NOMO-1 treated with dmso at 0.1 percent for 144 hours (cell line): ENCODE results near the gene ZIC1.
A peak's percentile ranks its signal among the peaks of the same experiment; 100 is the strongest.

ENCODE experiments used
- DNase-seq: peaks from one replicate; lab custom pipeline; 2025; ENCODE audit not compliant: unreplicated experiment; lab: John Stamatoyannopoulos, UW

Gene ZIC1

GRCh38 chr3:147421184-147421912 is 12.2 kb downstream of the ZIC1 start:
- DNase-seq, result no peak

- DNase-seq, result no peak
These were observed 13.0 kb downstream of the ZIC1 start for GRCh38 chr3:147422196-147422595.

GRCh38 chr3:147422601-147423536 is 13.7 kb downstream of the ZIC1 start:
- DNase-seq, result no peak

- DNase-seq, result no peak
These were observed 14.3 kb downstream of the ZIC1 start for GRCh38 chr3:147423537-147423797.

GRCh38 chr3:147423798-147424580 is 14.8 kb downstream of the ZIC1 start:
- no peak for DNase-seq

GRCh38 chr3:147424581-147425387 is 15.6 kb downstream of the ZIC1 start:
- no peak for DNase-seq

- no peak for DNase-seq
These were observed 16.3 kb downstream of the ZIC1 start for GRCh38 chr3:147425388-147425850.

GRCh38 chr3:147426931-147427330 is 17.8 kb downstream of the ZIC1 start:
- DNase-seq, result no peak

GRCh38 chr3:147427746-147428145 is 18.6 kb downstream of the ZIC1 start:
- no peak for DNase-seq

- no peak for DNase-seq
These were observed 19.2 kb downstream of the ZIC1 start for GRCh38 chr3:147428326-147428725.

- DNase-seq, result no peak
These were observed 19.6 kb downstream of the ZIC1 start for GRCh38 chr3:147428754-147429153.

- DNase-seq, result peak; percentile 59
These were observed 22.6 kb downstream of the ZIC1 start for GRCh38 chr3:147431751-147432150.

GRCh38 chr3:147447224-147447623 is 38.1 kb downstream of the ZIC1 start:
- DNase-seq, result no peak

- DNase-seq, result no peak
These were observed 40.5 kb downstream of the ZIC1 start for GRCh38 chr3:147449669-147450068.

- no peak for DNase-seq
These were observed 50.0 kb downstream of the ZIC1 start for GRCh38 chr3:147458995-147459704.

GRCh38 chr3:147462856-147463255 is 53.7 kb downstream of the ZIC1 start:
- no peak for DNase-seq
